Peyer's patch (tissue), 4 donors: ENCODE data around the gene MYLK4.

Source experiments
- POLR2A ChIP-seq, 2 donors: fragments of 450-650 bp; IDR thresholded peaks; one replicate each; pipeline ENCODE4 v1.5.1; 2017; ENCODE audit warnings: antibody characterized with exemption in 2 of 2, mild to moderate bottlenecking in 2 of 2, moderate library complexity in 2 of 2
- TF ChIP-seq, protein P1 (sequence below), 6 experiments: fragments of 450-650 bp in 4 of 6; fragments of 200-600 bp in 2 of 6; sonication (generic) in 1 of 6; IDR thresholded peaks; one replicate each; pipeline ENCODE4 v1.5.1; 2017 to 2019; ENCODE audit warnings: antibody characterized with exemption in 6 of 6, mild to moderate bottlenecking in 3 of 6, moderate library complexity in 1 of 6

DNA sequence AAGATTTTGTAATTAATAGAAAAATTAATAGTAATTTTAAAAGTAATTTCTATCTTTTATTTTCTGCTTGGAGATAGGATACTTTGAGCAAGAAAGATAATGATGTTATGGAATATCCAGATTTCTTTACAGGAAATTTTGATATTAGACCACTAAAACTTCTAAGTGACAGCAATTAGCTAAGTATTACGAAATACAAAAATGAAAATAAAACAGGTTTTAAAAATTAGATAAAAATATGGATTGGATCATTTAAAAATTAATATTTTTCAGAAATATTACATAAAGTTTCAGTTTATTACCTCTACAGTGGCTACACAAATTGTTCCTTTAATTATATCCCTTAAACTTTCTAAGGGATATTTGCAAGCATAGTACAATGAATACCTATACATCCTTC lies 4.2 kb upstream of the MYLK4 start:
- TF ChIP-seq, protein P1, sequence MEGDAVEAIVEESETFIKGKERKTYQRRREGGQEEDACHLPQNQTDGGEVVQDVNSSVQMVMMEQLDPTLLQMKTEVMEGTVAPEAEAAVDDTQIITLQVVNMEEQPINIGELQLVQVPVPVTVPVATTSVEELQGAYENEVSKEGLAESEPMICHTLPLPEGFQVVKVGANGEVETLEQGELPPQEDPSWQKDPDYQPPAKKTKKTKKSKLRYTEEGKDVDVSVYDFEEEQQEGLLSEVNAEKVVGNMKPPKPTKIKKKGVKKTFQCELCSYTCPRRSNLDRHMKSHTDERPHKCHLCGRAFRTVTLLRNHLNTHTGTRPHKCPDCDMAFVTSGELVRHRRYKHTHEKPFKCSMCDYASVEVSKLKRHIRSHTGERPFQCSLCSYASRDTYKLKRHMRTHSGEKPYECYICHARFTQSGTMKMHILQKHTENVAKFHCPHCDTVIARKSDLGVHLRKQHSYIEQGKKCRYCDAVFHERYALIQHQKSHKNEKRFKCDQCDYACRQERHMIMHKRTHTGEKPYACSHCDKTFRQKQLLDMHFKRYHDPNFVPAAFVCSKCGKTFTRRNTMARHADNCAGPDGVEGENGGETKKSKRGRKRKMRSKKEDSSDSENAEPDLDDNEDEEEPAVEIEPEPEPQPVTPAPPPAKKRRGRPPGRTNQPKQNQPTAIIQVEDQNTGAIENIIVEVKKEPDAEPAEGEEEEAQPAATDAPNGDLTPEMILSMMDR (IDR thresholded peaks at IDR 0.05) = no peak
- no peak for TF ChIP-seq POLR2A (IDR thresholded peaks at IDR 0.05)
